HG02943 (cell line): ENCODE measurements around the gene XDH.

ENCODE experiments used
- ATAC-seq: cut with Tn5 transposase; IDR thresholded peaks from one replicate; pipeline ENCODE4 v1.9.1; 2021; ENCODE audit warnings: mild to moderate bottlenecking, low read depth, moderate library complexity; ENCODE audit not compliant: unreplicated experiment

The XDH gene

GRCh38 chr2:31404827-31405226, 9.7 kb downstream of the XDH start:
- no peak for ATAC-seq

DNA sequence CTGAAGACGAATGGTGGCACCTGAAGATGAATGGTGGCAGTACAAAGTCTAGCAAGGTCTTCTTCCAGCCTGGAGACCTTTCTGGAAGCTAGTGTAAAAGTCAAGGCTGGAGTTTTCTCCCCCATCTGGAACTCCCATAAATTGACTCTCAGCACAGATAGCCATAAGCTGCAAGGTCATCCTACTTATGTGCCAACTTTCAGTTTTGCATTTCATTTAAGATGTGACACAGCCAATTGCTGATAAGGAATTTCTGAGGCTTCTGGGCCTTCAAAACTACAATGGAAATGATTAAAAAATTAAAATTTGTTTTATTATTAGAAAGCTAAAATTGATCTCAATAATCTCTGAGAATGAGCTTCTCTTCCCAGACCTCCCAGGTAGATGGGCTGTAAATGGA, 10.2 kb downstream of the XDH start:
- ATAC-seq, result no peak

DNA sequence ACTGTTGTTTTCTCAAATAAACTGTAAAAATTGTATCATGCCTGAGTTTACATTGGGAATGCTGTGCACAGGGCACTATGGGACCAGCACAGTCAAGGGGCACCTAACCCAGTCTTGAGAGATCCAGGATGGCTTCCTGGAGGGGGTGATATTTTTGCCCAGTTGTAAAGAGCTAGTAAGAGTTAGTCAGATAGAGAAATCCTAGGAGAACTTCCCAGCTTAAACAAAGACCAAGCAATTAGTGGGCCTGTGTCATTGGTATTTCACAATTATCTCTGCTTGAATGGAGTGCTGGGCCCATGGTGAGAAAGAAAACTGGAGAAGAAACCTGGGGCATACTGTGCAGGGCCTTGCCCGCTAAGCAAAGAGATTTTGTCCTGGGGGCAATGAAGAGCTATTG, 12.2 kb downstream of the XDH start:
- ATAC-seq, result no peak

GRCh38 chr2:31401580-31401979, 13.0 kb downstream of the XDH start:
- ATAC-seq, result no peak

DNA sequence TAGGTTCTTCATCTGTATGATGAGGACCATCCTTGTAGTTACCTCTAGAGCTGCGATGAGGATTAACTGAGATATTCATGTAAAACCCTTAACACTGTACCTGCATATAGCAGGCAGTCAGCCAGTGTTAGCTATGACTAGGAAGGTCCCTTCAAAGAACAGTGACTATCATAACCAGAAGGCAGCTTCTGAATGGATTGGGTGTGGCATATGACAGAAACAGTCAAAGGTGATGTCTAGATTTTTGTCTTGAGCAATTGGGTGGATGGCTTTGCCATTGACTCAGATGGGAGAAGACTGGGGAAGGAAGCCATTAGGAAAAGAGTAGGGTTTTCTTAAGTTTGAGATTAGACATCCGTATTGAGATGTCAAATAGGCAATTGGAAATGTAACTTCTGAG, 15.7 kb downstream of the XDH start:
- ATAC-seq, result no peak

DNA sequence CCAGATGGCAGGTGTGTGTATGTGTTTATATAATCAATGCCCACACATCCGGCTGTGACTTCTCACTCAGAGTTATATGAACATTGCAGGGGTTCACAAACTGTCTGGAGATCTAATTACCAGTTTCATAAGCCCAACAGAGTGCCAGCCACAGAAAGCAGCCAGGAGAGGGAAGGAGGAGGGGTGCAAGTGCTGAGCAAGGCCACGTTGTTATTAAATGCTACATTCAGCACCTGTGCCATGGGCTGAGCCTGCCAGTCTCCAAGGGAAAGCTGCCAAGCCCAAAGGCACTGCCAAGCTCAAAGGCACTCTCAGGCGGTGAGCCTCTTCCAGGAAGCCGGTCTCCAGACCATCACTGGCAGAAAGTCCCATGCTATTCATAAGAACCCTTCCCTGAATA, 17.4 kb downstream of the XDH start:
- no peak for ATAC-seq

DNA sequence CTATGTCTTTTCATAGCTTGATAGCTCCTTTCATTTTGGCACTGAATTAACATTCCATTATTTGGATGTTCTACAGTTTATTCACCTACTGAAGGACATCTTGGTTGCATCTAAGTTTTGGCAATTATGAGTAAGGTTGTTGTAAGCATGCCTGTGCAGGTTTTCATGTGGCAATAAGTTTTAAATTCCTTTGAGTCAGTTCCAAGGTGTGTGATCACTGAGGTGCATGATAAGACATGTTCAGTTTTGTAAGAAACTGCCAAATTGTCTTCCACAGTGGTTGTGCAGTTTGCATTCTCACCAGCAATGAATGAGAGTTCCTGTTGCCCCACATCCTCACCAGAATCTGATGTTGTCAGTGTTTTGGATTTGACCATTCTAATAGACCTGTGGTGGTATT, 24.2 kb downstream of the XDH start:
- no peak for ATAC-seq

GRCh38 chr2:31388736-31389135, 25.8 kb downstream of the XDH start:
- no peak for ATAC-seq

DNA sequence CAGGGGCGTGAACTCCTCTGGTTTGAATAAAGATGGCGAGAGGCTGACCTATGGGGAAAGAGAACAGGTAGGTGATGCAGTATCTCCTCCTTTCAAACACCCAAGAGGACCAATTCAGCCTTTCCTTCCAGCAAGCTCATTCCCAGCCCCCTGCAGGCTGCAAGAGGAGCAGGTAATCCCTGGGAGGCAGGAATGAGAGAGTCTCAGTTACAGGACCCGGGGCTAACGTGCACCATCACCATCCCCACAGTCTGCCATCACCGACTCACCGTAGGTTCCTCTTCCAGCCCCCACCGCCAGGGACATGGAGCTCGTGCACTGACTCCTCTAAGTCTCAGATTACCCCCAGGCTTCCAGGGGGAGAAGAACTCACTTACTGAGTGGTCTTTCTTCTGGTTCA, 26.7 kb downstream of the XDH start:
- ATAC-seq, result no peak

DNA sequence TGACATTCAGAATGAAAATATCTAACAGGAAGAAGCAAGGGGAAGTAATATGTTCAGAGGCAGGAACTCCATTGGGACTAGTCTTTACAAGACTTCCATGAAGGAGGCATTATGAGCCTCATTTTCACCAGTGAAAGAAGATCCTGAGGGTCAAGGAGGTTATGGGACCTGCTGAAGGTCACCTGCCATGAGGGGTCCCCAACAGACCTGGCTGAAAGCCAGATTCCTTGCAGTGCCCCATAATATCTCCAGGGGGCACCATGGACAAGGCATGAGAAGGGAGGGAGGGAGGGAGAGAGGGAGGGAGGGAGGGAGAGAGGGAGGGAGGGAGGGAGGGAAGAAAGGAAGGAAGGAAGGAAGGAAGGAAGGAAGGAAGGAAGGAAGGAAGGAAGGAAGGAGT, 27.9 kb downstream of the XDH start:
- ATAC-seq, result no peak

DNA sequence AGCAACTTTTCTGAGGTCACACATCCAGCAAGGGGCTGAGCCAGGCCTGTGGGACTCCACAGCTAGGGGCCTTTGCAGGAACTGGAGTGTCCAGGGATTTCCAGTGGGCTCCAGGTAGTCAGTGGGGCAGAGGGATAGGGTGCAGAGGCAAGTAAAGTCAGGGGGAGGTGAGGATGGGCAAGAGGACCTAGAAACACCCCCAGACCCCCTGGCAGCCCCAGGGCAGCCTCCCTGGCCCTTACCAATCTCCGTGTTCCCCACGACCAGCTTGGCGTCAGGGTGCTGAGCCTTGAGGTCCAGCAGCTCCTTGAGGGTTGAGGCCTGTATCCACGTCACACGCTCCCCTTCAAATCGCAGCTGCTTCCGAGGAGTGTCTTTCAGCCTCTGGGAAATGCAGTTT, 28.4 kb downstream of the XDH start:
- no peak for ATAC-seq

GRCh38 chr2:31384771-31385276, 29.7 kb downstream of the XDH start:
- no peak for ATAC-seq

DNA sequence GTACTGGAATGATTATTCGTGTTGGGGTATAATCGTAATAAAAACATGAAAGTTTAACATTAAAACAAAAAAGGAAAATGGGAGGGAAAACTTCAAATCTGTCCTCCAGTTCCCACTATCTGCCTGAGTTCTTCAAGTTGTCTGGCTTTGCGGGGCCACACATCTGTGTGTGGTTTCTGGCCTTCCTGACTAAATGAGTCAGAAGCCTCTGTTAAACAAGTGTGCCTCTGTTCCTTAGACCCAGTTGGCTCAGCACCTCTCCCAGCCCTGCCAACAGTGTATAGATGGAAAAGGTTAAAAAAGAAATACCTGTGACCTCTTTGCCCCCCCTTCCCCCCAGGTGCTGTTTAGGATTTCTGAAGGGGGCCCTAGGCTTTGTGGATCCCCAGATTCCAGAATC, 30.2 kb downstream of the XDH start:
- no peak for ATAC-seq

DNA sequence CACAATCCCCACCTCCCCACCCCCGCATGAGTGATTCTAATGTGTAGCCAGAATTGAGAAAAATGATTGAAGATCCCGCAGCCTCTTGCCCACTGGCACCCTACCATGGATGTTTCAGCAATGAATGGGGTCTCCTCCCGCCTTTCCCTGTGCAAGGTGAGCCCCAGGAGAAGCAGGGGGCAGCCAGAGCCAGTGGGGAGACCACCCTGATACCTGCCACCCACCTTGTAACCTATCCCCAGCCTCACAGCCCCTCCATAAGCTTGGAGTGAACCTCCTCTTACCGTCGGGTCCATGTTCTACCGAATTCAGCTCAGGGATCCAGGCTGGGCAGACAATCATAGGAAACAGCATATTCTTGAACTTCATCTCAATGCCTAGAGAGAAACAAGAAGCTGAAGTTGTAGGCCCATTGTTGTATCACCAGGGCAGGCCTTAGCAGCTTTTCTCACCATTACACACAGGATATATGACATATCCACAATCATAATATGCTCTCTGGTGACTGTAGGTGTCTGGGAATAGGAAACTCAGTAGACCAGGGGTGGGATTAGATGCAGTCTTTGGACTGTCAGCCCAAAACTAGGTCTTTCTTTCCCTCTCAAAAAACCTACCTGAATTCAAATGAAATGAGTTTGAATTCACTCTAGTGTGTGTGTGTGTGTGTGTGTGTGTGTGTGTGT, 30.9 kb downstream of the XDH start:
- no peak for ATAC-seq

DNA sequence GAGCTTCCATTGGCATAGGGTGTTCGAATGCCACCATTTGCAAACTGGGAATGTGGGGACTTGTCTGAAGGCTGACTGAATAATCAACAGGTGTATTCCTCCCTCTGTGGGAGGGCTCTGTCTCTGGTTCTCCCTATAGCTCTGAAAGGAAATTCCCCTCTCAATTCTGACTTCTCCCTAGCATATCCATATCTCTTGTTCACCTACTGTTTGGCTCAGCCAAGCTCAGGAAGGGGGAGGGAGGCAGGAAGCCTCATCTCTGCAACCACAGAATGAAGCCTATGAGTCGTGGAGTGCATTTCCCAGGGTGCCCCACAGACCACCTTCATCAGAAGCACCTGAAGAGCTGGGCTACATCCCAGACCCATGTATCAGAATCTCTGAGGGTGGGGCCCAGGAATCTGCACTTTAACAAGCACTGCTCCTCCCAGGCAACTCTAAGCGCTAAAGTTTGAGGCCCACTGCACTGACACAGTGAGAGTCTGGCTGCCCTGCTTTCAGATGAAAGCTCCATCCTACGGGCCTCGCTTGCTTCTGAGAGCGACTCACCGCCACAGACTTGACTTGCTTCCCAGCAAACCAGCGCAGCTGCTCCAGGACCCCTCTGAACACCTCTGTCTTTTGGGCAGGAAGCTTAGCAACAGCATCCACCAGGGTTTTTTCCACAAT, 32.0 kb downstream of the XDH start:
- no peak for ATAC-seq

DNA sequence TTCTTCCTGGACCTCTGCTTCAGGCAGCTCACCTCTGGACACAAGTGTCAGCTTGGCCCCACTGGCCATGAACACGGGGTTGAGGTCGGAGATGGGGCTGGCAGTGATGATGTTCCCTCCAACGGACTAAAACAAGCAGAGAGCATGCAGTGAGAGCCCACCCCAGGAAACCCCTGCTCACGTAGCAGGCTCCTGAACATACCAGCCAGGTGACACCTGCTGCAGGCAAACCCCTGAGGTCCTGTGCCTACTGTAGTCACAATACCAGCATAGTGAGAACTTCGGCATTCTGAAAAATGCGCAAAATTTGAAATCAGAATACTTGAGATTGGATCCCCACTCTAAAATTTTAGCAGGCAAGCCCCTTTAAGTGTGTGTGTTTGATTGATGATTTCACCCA, 32.9 kb downstream of the XDH start:
- ATAC-seq, result no peak

GRCh38 chr2:31380243-31380642, 34.3 kb downstream of the XDH start:
- ATAC-seq, result no peak

DNA sequence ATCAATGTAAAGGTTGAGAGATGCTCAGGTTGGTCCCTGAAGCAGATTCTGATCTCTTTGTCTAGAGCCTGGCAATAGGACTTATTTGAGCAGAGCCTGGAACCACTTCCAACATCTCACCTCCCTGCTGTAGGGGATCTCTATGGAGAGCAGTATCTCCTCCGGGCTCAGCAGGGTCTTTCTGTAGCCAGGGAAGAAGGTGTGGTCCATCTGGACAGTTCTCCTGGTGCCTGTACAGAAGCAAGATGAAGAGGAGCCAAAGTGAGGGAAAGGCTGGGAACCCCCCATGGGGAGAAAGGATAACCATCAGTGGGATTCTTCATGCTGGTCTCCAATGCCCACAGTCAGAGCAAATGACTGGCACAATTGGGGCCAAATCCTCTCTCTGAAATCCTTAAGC, 34.8 kb downstream of the XDH start:
- ATAC-seq, result no peak

DNA sequence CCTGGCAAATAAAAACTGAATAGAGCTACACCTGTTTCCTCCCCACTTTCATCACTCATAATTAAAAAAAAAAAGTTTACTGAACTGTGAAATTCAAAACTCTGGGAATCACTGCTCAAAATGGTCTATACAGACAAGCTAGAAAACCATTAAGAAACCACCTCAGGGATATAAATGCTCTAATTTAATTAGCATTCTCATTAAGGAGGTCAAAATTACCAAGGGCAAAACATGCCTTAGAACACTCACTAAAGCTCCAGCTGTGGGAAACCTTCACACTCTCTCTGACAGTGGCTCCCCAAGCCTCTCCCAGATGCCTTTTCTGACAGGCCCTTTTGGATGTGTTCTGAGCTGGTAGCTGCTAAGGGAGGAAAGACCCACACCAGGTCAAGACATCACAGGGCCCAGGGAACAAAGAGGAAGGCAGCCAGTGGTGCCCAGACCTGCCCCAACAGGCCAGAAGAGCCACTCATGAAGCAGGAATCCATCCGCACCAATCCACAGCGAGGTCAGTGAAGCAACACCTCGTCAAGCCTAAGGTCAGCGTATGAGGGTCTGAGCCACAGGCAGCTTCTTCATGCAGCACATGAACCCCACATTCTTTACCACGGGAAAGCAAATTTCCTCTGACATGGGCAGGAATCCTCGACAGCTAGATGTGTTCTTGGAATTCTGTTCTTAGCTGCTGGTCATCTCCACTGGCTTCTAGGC, 35.6 kb downstream of the XDH start:
- ATAC-seq, result no peak

- no peak for ATAC-seq
Observed at GRCh38 chr2:31378389-31378788, 36.2 kb downstream of the XDH start.

GRCh38 chr2:31373127-31373526, 41.4 kb downstream of the XDH start:
- ATAC-seq, result no peak

DNA sequence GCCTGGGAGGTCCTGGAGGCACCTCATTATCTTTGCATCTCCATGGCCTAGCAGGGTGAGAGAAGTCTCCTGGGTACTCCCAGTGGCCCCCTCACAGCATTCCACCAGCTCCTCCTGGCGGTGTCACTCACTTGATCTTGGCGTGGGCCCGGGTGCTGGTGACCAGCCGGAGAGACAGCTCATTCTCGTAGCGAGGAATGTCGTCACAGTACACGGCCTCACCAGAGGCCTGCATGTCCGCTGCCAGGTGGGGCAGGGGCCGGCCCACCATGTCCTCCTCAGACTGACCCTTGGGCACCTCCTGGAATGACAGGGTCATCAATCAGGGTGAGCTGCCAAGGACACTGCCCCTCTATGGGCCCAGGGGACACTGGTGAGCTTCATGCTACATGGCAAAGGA, 42.4 kb downstream of the XDH start:
- ATAC-seq, result no peak
